ENCODE results near the gene ZFPL1.

Gene ZFPL1

GRCh38 chr11:65042891-65043290 lies 41.1 kb upstream of the ZFPL1 start:
- TF ChIP-seq CTCF (conservative IDR thresholded peaks at IDR 0.05; ENCODE audit: low read depth, low read length) = no peak
- no peak for DNase-seq (ENCODE audit: low read depth)
- H3K4me3 ChIP-seq (ENCODE audit: low read depth, low read length) = no peak overlapping the region

GRCh38 chr11:65043881-65044501 lies 40.0 kb upstream of the ZFPL1 start:
- no peak for DNase-seq (ENCODE audit: low read depth)
- no peak overlapping the region for H3K4me3 ChIP-seq (ENCODE audit: low read depth, low read length)
- TF ChIP-seq CTCF (conservative IDR thresholded peaks at IDR 0.05; ENCODE audit: low read depth, low read length) = no peak

- no peak for TF ChIP-seq CTCF (conservative IDR thresholded peaks at IDR 0.05; ENCODE audit: low read depth, low read length)
- H3K4me3 ChIP-seq (ENCODE audit: low read depth, low read length) = no peak overlapping the region
- DNase-seq (ENCODE audit: low read depth) = no peak
Measured at GRCh38 chr11:65045061-65045460, 39.0 kb upstream of the ZFPL1 start.

GRCh38 chr11:65045728-65046127 lies 38.3 kb upstream of the ZFPL1 start:
- TF ChIP-seq CTCF (conservative IDR thresholded peaks at IDR 0.05; ENCODE audit: low read depth, low read length) = no peak
- H3K4me3 ChIP-seq (ENCODE audit: low read depth, low read length) = no peak overlapping the region
- no peak for DNase-seq (ENCODE audit: low read depth)

GRCh38 chr11:65047581-65048422 lies 36.2 kb upstream of the ZFPL1 start:
- peak overlapping the region; percentile 63 for H3K4me3 ChIP-seq (ENCODE audit: low read depth, low read length)
- DNase-seq (ENCODE audit: low read depth) = peak; percentile 19
- no peak for TF ChIP-seq CTCF (conservative IDR thresholded peaks at IDR 0.05; ENCODE audit: low read depth, low read length)

GRCh38 chr11:65051398-65051858 lies 32.6 kb upstream of the ZFPL1 start:
- DNase-seq (ENCODE audit: low read depth) = no peak
- no peak overlapping the region for H3K4me3 ChIP-seq (ENCODE audit: low read depth, low read length)

More at GRCh38 chr11:65051398-65051858, 32.6 kb upstream of the ZFPL1 start:
- no peak for TF ChIP-seq CTCF (conservative IDR thresholded peaks at IDR 0.05; ENCODE audit: low read depth, low read length)

Measured in choroid plexus epithelial cell (primary cell).